Gastroesophageal sphincter (tissue), 4 donors: ENCODE results near the gene AKR7A3. TPM values are rescaled to one million over a fixed set of nuclear protein-coding genes. Genes with fewer than 3 reads are reported as not detected.
"Not testable (repeated sequence)": the region's sequence is repeated elsewhere in the genome, so short reads cannot be mapped to it uniquely, and the experiment has no call there.

Experiments
- ATAC-seq: fragments of 150-250 bp; one replicate; pipeline ENCODE4 v1.9.1; 2016; ENCODE audit warnings: mild to moderate bottlenecking, moderate library complexity
- H3K27ac ChIP-seq, 4 donors: fragments of 200-600 bp; sonication (generic) in 3 of 4; 1 replicate in 3 of 4; 2 replicates in 1 of 4; pipeline ENCODE4 v1.5.1; 2016 to 2019
- H3K27me3 ChIP-seq: fragments of 200-600 bp; sonication (generic); one replicate; pipeline ENCODE4 v1.5.1; 2019
- H3K36me3 ChIP-seq, 2 donors: fragments of 200-600 bp; sonication (generic); one replicate each; pipeline ENCODE4 v1.5.1; 2019; ENCODE audit warnings: control low read depth in 1 of 2
- H3K4me1 ChIP-seq, 3 donors: fragments of 200-600 bp; sonication (generic); 1 replicate in 2 of 3; 2 replicates in 1 of 3; pipeline ENCODE4 v1.5.1; 2016 to 2019; ENCODE audit warnings: control low read depth in 2 of 3
- H3K4me3 ChIP-seq, 2 donors: fragments of 200-600 bp; sonication (generic); one replicate each; pipeline ENCODE4 v1.5.1; 2019; ENCODE audit warnings: mild to moderate bottlenecking in 1 of 2, moderate library complexity in 1 of 2
- H3K9me3 ChIP-seq, 3 donors: fragments of 200-600 bp; sonication (generic); one replicate each; pipeline ENCODE4 v1.5.1; 2017 to 2019; ENCODE audit warnings: control low read depth in 2 of 3
- CTCF ChIP-seq, 4 experiments: fragments of 200-600 bp in 2 of 4; fragments of 450-650 bp in 2 of 4; sonication (generic) in 1 of 4; IDR thresholded peaks; one replicate each; pipeline ENCODE4 v1.5.1; 2017 to 2019; ENCODE audit warnings: antibody characterized with exemption in 4 of 4, mild to moderate bottlenecking in 2 of 4, moderate library complexity in 2 of 4
- EP300 ChIP-seq: sonication (generic); formaldehyde crosslinking; IDR thresholded peaks from one replicate; pipeline ENCODE4 v1.6.1; 2017; ENCODE audit warnings: antibody characterized with exemption, mild to moderate bottlenecking
- POLR2A ChIP-seq, 2 donors: fragments of 450-650 bp; IDR thresholded peaks; one replicate each; pipeline ENCODE4 v1.6.1; 2017; ENCODE audit warnings: antibody characterized with exemption in 2 of 2, mild to moderate bottlenecking in 2 of 2, moderate library complexity in 1 of 2
- POLR2AphosphoS5 ChIP-seq: sonication (generic); formaldehyde crosslinking; IDR thresholded peaks from one replicate; pipeline ENCODE4 v1.6.1; 2017; ENCODE audit warnings: antibody characterized with exemption
- WGBS, 2 donors: methylation state at CpG; one replicate each; pipeline ENCODE4 v1.1.5; 2018; ENCODE audit warnings: low coverage in 1 of 2; 5-methylcytosine and 5-hydroxymethylcytosine counted together
- total RNA-seq, 4 donors: library from RNA; depleted of rRNA; stranded (reverse); fragments of >200 nt; gene quantifications; one replicate each; pipeline ENCODE4 v1.1.0, GENCODE V29; 2016

The AKR7A3 gene
- total RNA-seq, 4 donors from 2014 or later: 0.27 to 1.6 (median 0.71) TPM

- Histone ChIP-seq H3K4me1 (no peaks in the 10 kb centered on the region), H3K27ac (no peak overlapping the region), H3K9me3 (peaks cover 0 to 4% (median 0%) of the 10 kb centered on the region in 3 donors), H3K27me3 (no peaks in the 10 kb centered on the region), H3K36me3 (peaks cover 0 to 56% of the 10 kb centered on the region in 2 donors), H3K4me3 (no peak overlapping the region)
- TF ChIP-seq POLR2AphosphoS5 (no peak), CTCF (IDR thresholded peaks at IDR 0.05) (no peak), EP300 (no peak), POLR2A (IDR thresholded peaks at IDR 0.05) (no peak)
- WGBS, 2 donors: 50% methylated on average over 1 of the region's 2 CpGs; no CpG with 5 or more reads in 1 of the 2 donors
- no peak for ATAC-seq
Measured at GRCh38 chr1:19300211-19300610, 11.6 kb upstream of the AKR7A3 start.

GRCh38 chr1:19294638-19295037 lies 6.1 kb upstream of the AKR7A3 start:
- TF ChIP-seq EP300 (no peak), POLR2A (IDR thresholded peaks at IDR 0.05) (no peak), CTCF (IDR thresholded peaks at IDR 0.05) (no peak), POLR2AphosphoS5 (no peak)
- no peak for ATAC-seq
- 70 to 85% methylated on average over 2 of the region's 2 CpGs for WGBS, 2 donors

GRCh38 chr1:19289244-19289643 lies 674 bp upstream of the AKR7A3 start:
- ATAC-seq: no peak
- 54% methylated on average over 1 of the region's 2 CpGs; no CpG with 5 or more reads in 1 of the 2 donors for WGBS, 2 donors

More at GRCh38 chr1:19294638-19295037, 6.1 kb upstream of the AKR7A3 start:
- H3K27me3 ChIP-seq: no peaks in the 10 kb centered on the region
- no peak overlapping the region for H3K27ac ChIP-seq
- H3K36me3 ChIP-seq: peaks cover 0 to 27% of the 10 kb centered on the region in 2 donors
- H3K4me1 ChIP-seq: no peaks in the 10 kb centered on the region
- peaks cover 0 to 20% (median 0%) of the 10 kb centered on the region in 3 donors for H3K9me3 ChIP-seq
- no peak overlapping the region for H3K4me3 ChIP-seq

GRCh38 chr1:19287436-19288185 lies 959 bp downstream of the AKR7A3 start:
- Histone ChIP-seq H3K36me3 (peaks cover 0 to 20% of the 10 kb centered on the region in 2 donors), H3K27ac (no peak overlapping the region), H3K4me1 (peaks cover 0 to 13% (median 4%) of the 10 kb centered on the region in 3 donors), H3K27me3 (no peaks in the 10 kb centered on the region), H3K4me3 (no peak overlapping the region), H3K9me3 (no peaks in the 10 kb centered on the region)
- TF ChIP-seq CTCF (IDR thresholded peaks at IDR 0.05) (no peak), POLR2AphosphoS5 (no peak), POLR2A (IDR thresholded peaks at IDR 0.05) (no peak), EP300 (no peak)
- 90 to 93% methylated on average over 3 to 7 of the region's 13 CpGs for WGBS, 2 donors
- no peak for ATAC-seq

More at GRCh38 chr1:19289244-19289643, 674 bp upstream of the AKR7A3 start:
- H3K36me3 ChIP-seq: peaks cover 0 to 17% of the 10 kb centered on the region in 2 donors
- no peak overlapping the region for H3K27ac ChIP-seq
- TF ChIP-seq POLR2A (IDR thresholded peaks at IDR 0.05) (no peak), POLR2AphosphoS5 (no peak), EP300 (no peak), CTCF (IDR thresholded peaks at IDR 0.05) (no peak)
- peaks cover 0 to 13% (median 4%) of the 10 kb centered on the region in 3 donors for H3K4me1 ChIP-seq
- peak overlapping the region; percentile 20 to 50 for H3K4me3 ChIP-seq
- H3K9me3 ChIP-seq: peaks cover 0 to 6% (median 0%) of the 10 kb centered on the region in 3 donors
- no peaks in the 10 kb centered on the region for H3K27me3 ChIP-seq

- whole genome bisulfite sequencing, 2 donors: 80% methylated on average over 1 to 2 of the region's 3 CpGs
- peaks cover 0 to 13% (median 4%) of the 10 kb centered on the region in 3 donors for H3K4me1 ChIP-seq
- H3K27ac ChIP-seq, H3K27me3 ChIP-seq, H3K9me3 ChIP-seq, ATAC-seq, H3K4me3 ChIP-seq: not testable (repeated sequence)
- peaks cover 0 to 20% of the 10 kb centered on the region in 2 donors for H3K36me3 ChIP-seq
Measured at GRCh38 chr1:19285807-19286206, 2.8 kb downstream of the AKR7A3 start.

- Histone ChIP-seq H3K4me1 (peaks cover 0 to 13% (median 4%) of the 10 kb centered on the region in 3 donors), H3K36me3 (peaks cover 0 to 20% of the 10 kb centered on the region in 2 donors)
- not testable (repeated sequence) for H3K4me3 ChIP-seq, ATAC-seq, H3K27ac ChIP-seq, H3K27me3 ChIP-seq, H3K9me3 ChIP-seq
- WGBS, 2 donors: no CpG with 5 or more reads among the region's 3 CpGs
Measured at GRCh38 chr1:19285366-19285765, 3.2 kb downstream of the AKR7A3 start.
